Sciatic nerve (tissue), 2 donors: ENCODE results near the gene MERTK. TPM values are rescaled to one million over a fixed set of nuclear protein-coding genes. Genes with fewer than 3 reads are reported as not detected.
"Not testable (repeated sequence)": the region's sequence is repeated elsewhere in the genome, so short reads cannot be mapped to it uniquely, and the experiment has no call there.

Experiments used
- ATAC-seq: fragments of 200-7000 bp; cut with Tn5 transposase; one replicate; pipeline ENCODE4 v1.9.1; 2020; ENCODE audit warnings: mild to moderate bottlenecking, moderate library complexity
- DNase-seq: peaks from one replicate; pipeline ENCODE4 v3.0.0-alpha.2; 2020; ENCODE audit warnings: low spot score
- intact Hi-C: fragments of 100-400 bp; cut with DNase I; formaldehyde crosslinking; loops from one replicate; pipeline ENCODE4 v1.14.2; 2022
- total RNA-seq: library from RNA; stranded (reverse); fragmentation: NEBNext Ultra II Directional; extraction: Animal tissue kit (Norgen Biotek cat#: 25700); gene quantifications from one replicate; pipeline ENCODE4 v1.2.1, GENCODE V29; 2021
- donor health status: DM: no; HTN: no; CAD: no.
- donor health status: DM: no; HTN: no; CAD: no.

Gene MERTK
- total RNA-seq = 18.9 TPM

GRCh38 chr2:111897924-111898702, at the start of gene MERTK:
Gene MERTK (plus strand): TSS chr2:111898607. CDS start chr2:111898736, 129 bp downstream.
- peak; percentile 90 for ATAC-seq
- DNase-seq = peak; percentile 89
- intact Hi-C loops = loop anchor here (5.0 kb wide), 1 partner anchor 149 kb away; no protein-coding TSS in a partner anchor

- intact Hi-C loops, DNase-seq, ATAC-seq: not testable (repeated sequence)
Measured at GRCh38 chr2:111850646-111851045, 47.8 kb upstream of the MERTK start.

DNA sequence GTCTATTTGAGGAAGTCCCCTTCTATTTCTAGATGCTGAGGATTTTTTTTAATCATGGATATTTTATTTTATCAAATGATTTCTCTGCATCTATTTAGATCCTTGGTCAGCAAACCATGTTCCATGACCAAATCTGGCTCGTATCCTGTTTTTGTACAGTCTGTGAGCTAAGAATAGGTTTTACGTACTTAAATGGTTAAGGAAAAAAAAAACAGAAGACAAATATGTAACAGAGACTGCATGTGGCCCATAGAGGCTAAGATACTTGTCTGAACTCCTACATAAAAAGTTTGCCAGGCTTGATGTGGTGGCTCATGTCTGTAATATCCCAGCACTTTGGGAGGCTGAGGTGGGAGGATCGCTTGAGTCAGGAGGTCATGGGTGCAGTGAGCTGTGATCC, 45.9 kb upstream of the MERTK start:
- intact Hi-C loops, DNase-seq, ATAC-seq: not testable (repeated sequence)

- ATAC-seq, intact Hi-C loops, DNase-seq: not testable (repeated sequence)
Measured at GRCh38 chr2:111860005-111860404, 38.4 kb upstream of the MERTK start.

- intact Hi-C loops, DNase-seq, ATAC-seq: not testable (repeated sequence)
Measured at GRCh38 chr2:111865124-111865523, 33.3 kb upstream of the MERTK start.

DNA sequence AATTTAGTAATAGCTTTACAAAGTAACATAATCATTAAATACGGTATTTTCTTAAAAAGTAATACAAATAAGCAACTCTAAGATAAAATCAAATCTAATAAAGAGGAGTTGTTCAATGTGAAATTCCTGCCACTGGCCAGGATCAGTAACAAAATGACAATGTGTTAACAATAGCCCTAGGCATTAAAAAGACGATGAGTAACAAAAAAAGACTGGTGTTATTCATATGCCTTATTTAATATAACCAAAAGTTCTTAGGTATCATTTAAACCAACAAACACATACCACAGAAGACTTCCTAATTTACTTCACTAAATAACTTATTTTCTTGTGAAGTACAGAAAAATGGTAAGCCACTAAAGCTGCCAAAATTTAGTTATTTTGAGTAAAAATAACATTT, 25.6 kb upstream of the MERTK start:
- intact Hi-C loops, ATAC-seq, DNase-seq: not testable (repeated sequence)

GRCh38 chr2:111883661-111884591, 14.5 kb upstream of the MERTK start, which contains the start of gene ANAPC1:
Gene ANAPC1 (minus strand): TSS chr2:111884193. CDS start chr2:111880825, 3,368 bp downstream.
- DNase-seq = peak; percentile 90
- intact Hi-C loops = no loop called here
- peak; percentile 97 for ATAC-seq

DNA sequence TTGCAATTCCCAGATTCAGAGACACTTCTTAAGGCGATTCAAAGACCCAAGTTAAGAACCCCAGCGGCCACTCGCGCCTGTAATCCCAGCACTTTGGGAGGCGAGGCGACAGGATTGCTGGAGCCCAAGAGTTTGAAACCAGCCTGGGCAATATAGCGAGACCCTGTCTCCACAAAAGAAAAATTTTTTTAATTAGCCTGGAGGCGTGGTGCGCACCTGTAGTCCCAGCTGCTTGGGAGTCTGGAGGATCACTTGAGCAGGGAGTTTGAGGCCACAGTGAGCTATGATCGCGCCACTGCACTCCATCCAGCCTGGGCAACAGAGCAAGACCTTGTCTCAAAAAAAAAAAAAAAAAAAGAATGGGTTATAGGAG, 13.8 kb upstream of the MERTK start:
- ATAC-seq = no peak
- DNase-seq = no peak
- intact Hi-C loops = no loop called here

DNA sequence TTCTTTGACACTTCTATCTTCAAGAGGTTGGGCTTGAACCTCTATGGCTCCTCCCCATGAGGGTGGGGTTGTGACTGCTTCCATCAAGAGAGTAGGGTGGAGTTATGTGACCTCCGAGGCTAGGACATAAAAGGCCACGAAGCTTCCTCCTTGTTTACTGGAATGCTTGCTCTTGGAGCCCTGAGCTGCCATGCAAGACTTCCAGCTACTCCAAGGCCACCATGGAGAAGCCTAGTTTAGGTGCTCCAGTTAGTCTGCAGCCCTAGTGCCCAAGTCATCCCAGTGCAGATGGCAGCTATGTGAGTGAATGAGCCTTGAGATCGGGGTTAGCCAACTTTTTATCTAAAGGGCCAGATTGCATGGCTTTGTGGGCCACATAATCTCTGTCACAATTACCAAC, 2.4 kb upstream of the MERTK start:
- no peak for ATAC-seq
- intact Hi-C loops = loop anchor here (5.0 kb wide), 1 partner anchor 151 kb away; no protein-coding TSS in a partner anchor
- DNase-seq = no peak

- ATAC-seq (no peak), DNase-seq (no peak)
- intact Hi-C loops = loop anchor here (5.0 kb wide), 1 partner anchor 151 kb away; no protein-coding TSS in a partner anchor
Measured at GRCh38 chr2:111896576-111896975, 1.8 kb upstream of the MERTK start.

GRCh38 chr2:111897630-111897923, 830 bp upstream of the MERTK start:
- intact Hi-C loops = loop anchor here (5.0 kb wide), 1 partner anchor 150 kb away; no protein-coding TSS in a partner anchor
- ATAC-seq (peak; percentile 1), DNase-seq (no peak)

DNA sequence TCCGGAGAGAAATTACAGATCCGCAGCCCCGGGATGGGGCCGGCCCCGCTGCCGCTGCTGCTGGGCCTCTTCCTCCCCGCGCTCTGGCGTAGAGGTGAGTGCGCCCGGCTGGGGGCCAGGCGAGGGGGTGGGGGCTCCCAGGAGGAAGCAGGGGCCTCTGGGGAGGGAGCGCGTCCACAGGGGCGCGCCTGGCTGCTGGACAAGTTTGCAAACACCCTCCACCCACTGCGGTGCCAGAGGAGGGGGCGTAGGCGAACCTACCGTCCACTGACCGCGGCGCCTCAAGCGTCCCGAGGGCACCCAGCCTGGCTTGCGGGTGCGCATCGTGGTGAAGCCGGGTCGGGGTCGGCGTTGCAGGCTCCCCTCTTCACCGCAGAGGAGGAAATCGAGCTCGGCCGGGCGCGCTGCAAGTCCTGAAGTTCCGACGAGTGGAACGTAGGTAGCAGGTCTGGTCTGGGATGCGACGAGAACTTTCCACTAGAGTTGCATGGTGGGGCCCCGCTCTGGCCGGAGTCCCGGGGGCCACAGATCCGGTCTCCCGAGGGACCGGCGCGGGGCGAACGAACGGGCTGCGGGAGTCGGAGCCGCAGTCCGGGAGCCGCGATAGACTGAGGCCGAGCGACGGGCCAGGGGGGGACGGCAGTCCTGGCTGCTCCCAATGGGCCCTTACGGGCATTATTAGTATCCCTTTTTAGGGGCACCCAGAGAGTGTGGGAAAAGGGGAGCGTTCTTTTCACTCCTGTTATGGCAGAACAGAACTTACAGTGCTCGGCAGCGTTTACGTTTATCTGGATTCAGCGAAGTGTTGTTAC, 502 bp downstream of the MERTK start:
- DNase-seq (peak; percentile 71), ATAC-seq (peak; percentile 29)
- intact Hi-C loops = loop anchor here (5.0 kb wide), 1 partner anchor 148 kb away; no protein-coding TSS in a partner anchor

DNA sequence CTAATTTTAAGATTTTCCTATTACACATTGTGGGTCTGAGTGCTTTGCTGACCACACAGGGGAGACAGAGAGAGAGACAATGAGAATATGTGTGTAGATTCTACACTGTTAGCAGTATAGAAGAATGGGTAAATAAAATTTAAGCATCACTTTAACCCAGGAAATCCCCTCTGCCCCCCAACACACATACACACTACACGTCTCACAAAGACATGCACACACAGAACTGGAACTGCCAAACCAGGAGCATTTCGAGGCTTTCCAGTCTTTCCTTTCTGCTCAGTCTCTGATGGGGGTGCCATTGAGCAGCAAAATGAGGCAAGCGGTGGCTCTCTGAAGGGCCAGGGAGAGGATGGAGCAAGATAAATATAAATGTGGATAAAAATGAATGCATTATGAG, 2.5 kb downstream of the MERTK start:
- no peak for ATAC-seq
- intact Hi-C loops = no loop called here
- DNase-seq = no peak

DNA sequence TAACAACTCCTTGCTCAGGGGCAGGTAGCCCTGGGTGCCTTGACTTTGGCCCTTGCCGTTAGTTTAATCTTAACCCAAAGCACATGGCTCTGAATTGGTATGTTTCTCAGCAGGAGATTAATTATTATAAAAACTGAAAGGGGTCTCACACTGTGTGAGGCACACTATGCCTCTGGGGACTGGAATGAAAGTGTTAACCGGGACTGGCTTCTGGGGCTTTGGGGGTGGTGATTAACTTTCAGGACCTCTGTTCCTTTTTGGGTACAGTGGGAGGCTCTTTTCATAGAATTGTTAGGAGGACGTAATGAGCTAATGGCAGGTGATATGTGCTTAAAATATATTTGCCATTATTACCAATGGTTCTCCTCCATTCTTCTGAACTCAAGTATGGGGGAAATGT, 5.1 kb downstream of the MERTK start:
- intact Hi-C loops = no loop called here
- ATAC-seq (no peak), DNase-seq (no peak)

GRCh38 chr2:111903930-111904439, 5.6 kb downstream of the MERTK start:
- DNase-seq (no peak), ATAC-seq (no peak)
- intact Hi-C loops = no loop called here

GRCh38 chr2:111904726-111905474, 6.5 kb downstream of the MERTK start:
- ATAC-seq (no peak), DNase-seq (no peak)

DNA sequence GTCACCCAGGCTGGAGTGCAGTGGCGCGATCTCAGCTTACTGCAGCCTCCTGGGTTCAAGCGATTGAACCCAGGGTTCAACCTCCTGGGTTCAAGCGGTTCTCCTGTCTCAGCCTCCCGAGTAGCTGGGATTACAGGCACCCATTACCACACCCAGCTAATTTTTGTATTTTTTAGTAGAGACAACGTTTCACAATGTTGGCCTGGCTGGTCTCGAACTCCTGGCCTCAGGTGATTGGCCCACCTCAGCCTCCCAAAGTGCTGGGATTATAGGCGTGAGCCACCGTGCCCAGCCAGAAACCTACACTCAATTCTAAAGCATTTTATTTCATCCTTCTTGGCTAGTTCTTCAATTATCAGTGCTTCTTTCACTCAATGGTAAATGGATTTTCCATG, 7.1 kb downstream of the MERTK start:
- DNase-seq, ATAC-seq, intact Hi-C loops: not testable (repeated sequence)

More at GRCh38 chr2:111904726-111905474, 6.5 kb downstream of the MERTK start:
- intact Hi-C loops = no loop called here
